GM21447 (cell line): ENCODE results near the gene AUTS2.

ENCODE experiments used
- ATAC-seq: cut with Tn5 transposase; IDR thresholded peaks from one replicate; pipeline ENCODE4 v1.9.1; 2021; ENCODE audit not compliant: unreplicated experiment

The AUTS2 gene

GRCh38 chr7:70016044-70016770, 417.9 kb downstream of the AUTS2 start:
- no peak for ATAC-seq

GRCh38 chr7:70017357-70017756, 419.1 kb downstream of the AUTS2 start:
- no peak for ATAC-seq

- no peak for ATAC-seq
Observed at GRCh38 chr7:70018700-70019099, 420.4 kb downstream of the AUTS2 start.

GRCh38 chr7:70027867-70028266, 429.6 kb downstream of the AUTS2 start:
- no peak for ATAC-seq

GRCh38 chr7:70028620-70029019, 430.3 kb downstream of the AUTS2 start:
- ATAC-seq: no peak

GRCh38 chr7:70029993-70030392, 431.7 kb downstream of the AUTS2 start:
- ATAC-seq: no peak

DNA sequence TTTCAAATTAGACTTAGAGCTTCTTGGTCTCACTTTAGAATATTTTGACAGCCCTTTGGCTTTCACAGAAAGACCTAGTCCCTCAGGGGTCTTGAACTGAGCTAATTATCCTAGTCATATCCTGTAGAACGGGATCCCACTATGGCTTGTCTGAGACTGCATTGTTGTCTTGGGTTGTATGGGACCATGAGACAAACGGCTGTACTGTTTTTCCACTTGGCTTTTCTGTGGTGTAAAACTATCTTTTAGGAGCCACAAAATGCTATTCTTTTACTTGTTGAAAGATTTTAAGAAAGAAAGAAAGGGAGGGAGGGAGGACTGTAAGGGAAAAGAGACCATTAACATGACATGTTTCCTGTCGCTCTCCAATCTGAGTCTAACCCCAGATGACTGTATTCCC, 432.5 kb downstream of the AUTS2 start:
- no peak for ATAC-seq

- ATAC-seq: no peak
Observed at GRCh38 chr7:70031245-70031644, 433.0 kb downstream of the AUTS2 start.

DNA sequence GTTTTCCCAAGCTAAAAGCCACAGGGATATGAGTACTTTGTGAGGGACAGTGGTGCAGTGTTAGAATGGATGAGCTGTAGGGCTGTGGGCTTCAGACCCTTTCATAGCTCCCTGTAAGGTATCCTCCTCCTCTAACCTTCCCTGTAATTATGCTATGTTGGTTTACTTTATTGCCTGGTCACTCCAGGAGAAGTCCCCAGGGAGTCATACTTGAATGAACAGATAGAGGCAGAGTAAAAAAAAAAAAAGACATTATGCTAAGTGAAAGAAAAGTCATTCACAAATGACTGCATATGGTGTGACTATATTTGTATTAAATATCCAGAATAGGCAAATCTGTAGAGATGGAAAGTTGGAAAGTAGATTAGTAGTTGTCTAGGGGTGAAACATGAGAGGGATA, 434.4 kb downstream of the AUTS2 start:
- no peak for ATAC-seq

DNA sequence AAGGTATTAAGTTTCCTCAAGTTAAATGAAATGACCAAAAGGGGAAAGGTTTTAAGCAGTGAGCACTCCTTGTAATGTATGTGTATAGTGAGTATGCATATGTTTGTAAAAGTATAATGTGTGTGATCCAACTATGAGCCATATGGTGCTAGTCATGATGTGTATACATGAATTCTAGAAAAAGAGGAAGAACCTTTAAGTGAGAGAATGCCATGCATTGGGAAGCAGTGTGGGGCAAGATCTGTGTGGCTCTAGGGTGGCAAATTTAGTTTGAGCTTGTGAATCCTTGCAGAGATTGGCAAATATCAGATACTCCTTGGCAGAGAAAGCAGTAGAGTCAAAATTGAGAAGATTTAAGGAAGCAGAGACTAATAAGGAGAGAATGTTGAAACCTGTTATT, 435.0 kb downstream of the AUTS2 start:
- ATAC-seq: no peak

DNA sequence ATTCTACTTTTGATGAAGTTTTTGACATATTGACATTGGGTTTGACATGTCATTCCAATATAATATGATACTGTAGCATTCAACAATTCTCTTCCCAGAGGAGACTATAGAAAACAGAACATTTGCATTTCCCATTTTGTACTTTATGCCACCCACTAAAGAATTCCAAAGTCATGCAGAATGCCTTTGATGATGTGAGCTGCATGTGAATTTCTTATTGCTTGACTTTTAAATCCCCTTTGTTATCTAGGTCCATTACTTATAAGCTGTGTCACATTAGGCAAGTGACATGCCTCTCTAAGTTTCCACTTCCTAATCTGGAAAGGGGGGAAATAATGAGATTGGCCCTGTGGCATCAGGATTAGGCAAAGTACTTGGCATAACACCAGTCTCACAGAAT, 436.7 kb downstream of the AUTS2 start:
- no peak for ATAC-seq

- no peak for ATAC-seq
Observed at GRCh38 chr7:70035519-70035918, 437.2 kb downstream of the AUTS2 start.

- no peak for ATAC-seq
Observed at GRCh38 chr7:70035955-70036354, 437.7 kb downstream of the AUTS2 start.

DNA sequence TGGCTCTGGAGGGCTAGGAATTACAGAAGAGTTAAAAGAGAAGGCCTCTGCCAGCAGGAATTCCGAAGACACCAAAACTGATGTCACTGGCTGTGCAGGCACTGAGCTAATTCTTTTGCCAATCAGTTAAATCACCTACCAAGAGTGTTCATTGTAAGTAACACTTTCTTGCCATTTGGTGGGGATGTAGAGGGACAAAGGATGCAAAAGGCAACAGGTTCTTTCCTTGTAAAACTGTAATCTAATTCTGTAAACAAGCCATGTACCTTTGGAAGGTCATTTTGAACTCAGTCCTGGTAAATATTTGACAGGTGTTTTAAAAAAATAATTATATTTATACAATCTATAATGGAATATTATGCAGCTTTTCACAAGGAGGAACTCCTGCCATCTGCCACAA, 438.4 kb downstream of the AUTS2 start:
- ATAC-seq: no peak

GRCh38 chr7:70037171-70037933, 439.1 kb downstream of the AUTS2 start:
- no peak for ATAC-seq

- no peak for ATAC-seq
Observed at GRCh38 chr7:70040051-70040450, 441.8 kb downstream of the AUTS2 start.

DNA sequence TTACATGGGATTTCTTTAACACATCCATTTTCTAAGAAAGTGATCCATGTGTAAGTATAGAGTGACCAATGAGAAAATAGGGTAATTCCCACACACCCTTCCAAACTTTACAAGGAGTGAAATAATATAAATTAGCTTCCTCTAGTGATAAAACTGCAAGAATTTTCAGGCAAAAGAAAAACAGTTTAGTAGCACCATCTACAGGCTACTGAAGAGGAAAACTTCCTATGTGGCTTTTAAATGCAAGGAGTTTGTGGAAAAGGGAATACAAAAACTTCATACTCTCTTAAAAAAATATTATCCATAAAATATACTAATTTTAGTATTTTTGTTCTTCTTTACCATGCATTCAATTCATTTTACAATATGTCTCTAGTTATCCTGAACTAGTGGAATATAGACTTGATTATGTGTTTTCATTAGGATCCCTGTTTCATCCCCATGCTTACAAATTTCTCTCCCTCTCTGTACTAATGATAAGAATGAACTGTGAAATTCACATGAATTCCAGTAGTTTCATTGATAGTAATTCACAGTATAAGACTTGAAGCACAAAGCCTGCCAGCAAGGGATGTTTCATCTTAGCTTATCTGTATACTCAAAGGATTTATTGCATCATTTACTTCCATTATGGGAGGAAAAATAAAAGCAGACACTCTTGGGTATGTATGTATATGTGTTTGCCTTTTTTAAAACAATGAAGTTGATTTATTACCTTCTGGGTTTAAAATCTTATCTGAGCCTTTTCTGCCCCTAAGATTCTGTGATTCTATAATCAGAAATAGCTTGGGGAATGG, 442.9 kb downstream of the AUTS2 start:
- no peak for ATAC-seq

DNA sequence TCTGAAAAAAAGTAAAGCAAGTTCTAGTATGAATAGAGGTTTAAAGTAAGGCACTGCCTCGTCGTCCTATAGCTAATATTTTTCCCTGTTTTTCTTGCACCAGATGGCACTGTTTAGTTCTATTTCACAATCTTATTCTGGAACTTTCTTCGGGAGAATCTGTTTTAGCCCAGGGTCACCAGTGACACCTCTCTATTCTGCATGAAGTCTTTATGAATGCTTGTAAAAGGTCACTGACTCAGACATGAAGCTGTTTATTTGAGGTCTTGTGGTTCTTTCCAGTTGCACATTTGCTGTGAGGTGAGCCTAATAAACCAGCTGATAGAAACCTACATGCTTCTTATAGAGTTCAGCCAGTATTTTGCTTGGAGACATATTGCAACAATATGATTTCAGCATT, 444.3 kb downstream of the AUTS2 start:
- ATAC-seq: no peak

GRCh38 chr7:70043015-70043538, 444.8 kb downstream of the AUTS2 start:
- no peak for ATAC-seq

GRCh38 chr7:70044064-70044463, 445.8 kb downstream of the AUTS2 start:
- no peak for ATAC-seq

- ATAC-seq: no peak
Observed at GRCh38 chr7:70044525-70044924, 446.2 kb downstream of the AUTS2 start.

DNA sequence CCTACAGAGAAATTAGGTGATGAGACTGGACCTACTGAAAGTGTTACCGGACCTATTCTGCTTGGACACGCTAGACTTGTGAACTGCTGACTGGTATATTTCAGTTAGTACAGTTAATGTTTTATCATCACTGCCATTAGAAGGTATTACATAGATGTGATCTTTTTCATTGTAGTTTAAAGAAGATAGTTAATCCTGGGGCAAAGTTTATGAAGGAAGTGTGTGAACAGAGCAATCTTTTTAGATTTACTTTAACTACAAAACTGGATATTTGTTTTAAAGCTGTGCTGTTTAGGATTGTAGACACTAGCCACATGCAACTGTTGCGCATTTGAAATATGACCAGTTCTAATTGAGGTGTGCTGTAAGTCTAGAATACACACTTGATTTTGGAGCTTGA, 446.7 kb downstream of the AUTS2 start:
- ATAC-seq: no peak
